OCI-LY7 (cell line): Measurements from ENCODE around the gene TTC24. TPM values are rescaled to one million over a fixed set of nuclear protein-coding genes. Genes with fewer than 3 reads are reported as not detected.
"Not testable (repeated sequence)": the region's sequence is repeated elsewhere in the genome, so short reads cannot be mapped to it uniquely, and the experiment has no call there.

Source experiments
- BruUV-seq: library from RNA; stranded (reverse); fragments of 400-500 nt; replicated peaks from 2 replicates; lab custom pipeline; 2021; lab: Mats Ljungman, UMichigan
- CTCF ChIA-PET: fragments of 300-600 bp; sonication (Branson Sonifier 250); formaldehyde crosslinking; loops from one replicate; lab custom pipeline; 2022; ENCODE audit warnings: antibody characterized with exemption; ENCODE audit not compliant: unreplicated experiment; lab: Charles Lee
- POLR2A ChIA-PET: fragments of 300-600 bp; sonication (Branson Sonifier 250); formaldehyde crosslinking; loops from one replicate; lab custom pipeline; 2022; ENCODE audit warnings: antibody characterized with exemption; lab: Charles Lee
- DNase-seq: peaks from one replicate; pipeline ENCODE4 v3.0.0-alpha.2; 2015; ENCODE audit warnings: low spot score
- H2AFZ ChIP-seq: fragments of 200-600 bp; sonication (generic), shearing (Covaris generic); 2 replicates; pipeline ENCODE4 v1.6.1; 2014; ENCODE audit warnings: mild to moderate bottlenecking, antibody characterized with exemption, low read length, moderate library complexity
- H3K27ac ChIP-seq: fragments of 200-600 bp; sonication (generic); 2 replicates; pipeline ENCODE4 v1.5.1; 2014; ENCODE audit warnings: mixed run types, low read depth, mild to moderate bottlenecking, moderate library complexity, low read length, inconsistent platforms; ENCODE audit not compliant: poor library complexity, severe bottlenecking
- H3K36me3 ChIP-seq: fragments of 200-600 bp; sonication (generic); 2 replicates; pipeline ENCODE4 v1.6.1; 2014; ENCODE audit warnings: mild to moderate bottlenecking, antibody characterized with exemption, low read length, moderate library complexity, mixed read lengths; ENCODE audit not compliant: insufficient read depth
- H3K4me1 ChIP-seq: fragments of 200-600 bp; sonication (generic); 2 replicates; pipeline ENCODE4 v1.5.1; 2014; ENCODE audit warnings: mild to moderate bottlenecking, low read length; ENCODE audit not compliant: insufficient read depth, poor library complexity, severe bottlenecking
- H3K4me2 ChIP-seq: fragments of 200-600 bp; sonication (generic); 2 replicates; pipeline ENCODE4 v1.6.1; 2014; ENCODE audit warnings: mild to moderate bottlenecking, low read length
- H3K4me3 ChIP-seq: fragments of 200-600 bp; sonication (generic); 2 replicates; pipeline ENCODE4 v1.5.1; 2014; ENCODE audit warnings: mild to moderate bottlenecking, low read depth, low read length; ENCODE audit not compliant: poor library complexity, severe bottlenecking
- H3K79me2 ChIP-seq: fragments of 200-600 bp; sonication (generic); 2 replicates; pipeline ENCODE4 v1.6.1; 2016; ENCODE audit warnings: low read depth, mild to moderate bottlenecking, low read length, moderate library complexity, mixed read lengths; ENCODE audit not compliant: insufficient read depth
- H3K9me2 ChIP-seq: fragments of 200-600 bp; sonication (generic); 2 replicates; pipeline ENCODE4 v1.6.1; 2016; ENCODE audit warnings: mild to moderate bottlenecking, low read length, mixed read lengths; ENCODE audit not compliant: insufficient read depth
- H3K9me3 ChIP-seq: fragments of 200-600 bp; sonication (generic); 2 replicates; pipeline ENCODE4 v1.6.1; 2014; ENCODE audit warnings: mild to moderate bottlenecking, mixed run types, low read length, mixed read lengths
- H4K20me1 ChIP-seq: fragments of 200-600 bp; sonication (generic); 2 replicates; pipeline ENCODE4 v1.6.1; 2014; ENCODE audit warnings: mild to moderate bottlenecking, antibody characterized with exemption, low read length, moderate library complexity, mixed read lengths; ENCODE audit not compliant: insufficient read depth
- CTCF ChIP-seq: fragments of 200-600 bp; sonication (generic); conservative IDR thresholded peaks from 2 replicates; pipeline ENCODE4 v1.5.1; 2014; ENCODE audit warnings: mild to moderate bottlenecking, antibody characterized with exemption, low read length, moderate library complexity, mixed read lengths
- EZH2phosphoT487 ChIP-seq: fragments of 200-600 bp; sonication (generic); IDR thresholded peaks from 2 replicates; pipeline ENCODE4 v1.6.1; 2018; ENCODE audit warnings: low read depth, borderline replicate concordance, mild to moderate bottlenecking, mixed run types, antibody characterized with exemption, low read length, moderate library complexity, mixed read lengths
- intact Hi-C: fragments of 100-400 bp; cut with micrococcal nuclease; formaldehyde crosslinking; loops from one replicate; pipeline ENCODE4 v1.10.0; 2022; ENCODE audit not compliant: unreplicated experiment
- total RNA-seq, 2 experiments: library from RNA; depleted of rRNA in 1 of 2; stranded (reverse); fragments of >200 nt in 1 of 2; shearing (Covaris generic) in 1 of 2; gene quantifications; 2 replicates each; pipeline ENCODE4 v1.2.3, GENCODE V29; 2014 to 2022

Gene TTC24
- total RNA-seq, 2 experiments from 2014 or later: 2.8 to 11.9 TPM

GRCh38 chr1:156608036-156608674 is 28.6 kb downstream of the TTC24 start:
- BruUV-seq: no TSS peak
- TF ChIP-seq CTCF (peak; percentile 91), EZH2phosphoT487 (no peak)
- no peak overlapping the region for H3K4me3 ChIP-seq
- no peaks in the 10 kb centered on the region for H3K36me3 ChIP-seq
- H3K4me2 ChIP-seq: peak overlapping the region; percentile 19
- ChIA-PET POLR2A (interaction anchor here (0.9 kb wide), 2 partner anchors 17 to 162 kb away, joined by 3 read pairs; partner anchors contain the start of gene NAXE), CTCF (interaction anchor here (1.0 kb wide), 3 partner anchors 9 to 17 kb away, joined by 3 to 4 read pairs (median 3); no protein-coding TSS in a partner anchor)
- H2AFZ ChIP-seq: no peak overlapping the region
- peaks cover 25% of the 10 kb centered on the region for H3K4me1 ChIP-seq
- no peaks in the 10 kb centered on the region for H3K79me2 ChIP-seq
- DNase-seq: peak; percentile 87
- H3K27ac ChIP-seq: no peak overlapping the region
- H3K9me2 ChIP-seq: no peaks in the 10 kb centered on the region
- no peaks in the 10 kb centered on the region for H4K20me1 ChIP-seq
- no peaks in the 10 kb centered on the region for H3K9me3 ChIP-seq
- intact Hi-C loops: loop anchor here (1.0 to 2.0 kb wide), 5 partner anchors 24 to 223 kb away; no protein-coding TSS in a partner anchor

- Histone ChIP-seq H3K9me3 (no peaks in the 10 kb centered on the region), H3K4me2 (peak overlapping the region; percentile 19), H2AFZ (no peak overlapping the region), H3K79me2 (no peaks in the 10 kb centered on the region), H3K4me1 (peaks cover 24% of the 10 kb centered on the region), H3K4me3 (no peak overlapping the region), H3K27ac (no peak overlapping the region), H4K20me1 (no peaks in the 10 kb centered on the region), H3K36me3 (no peaks in the 10 kb centered on the region), H3K9me2 (no peaks in the 10 kb centered on the region)
- ChIA-PET CTCF (interaction anchor here (1.0 kb wide), 2 partner anchors 10 to 11 kb away, joined by 3 to 4 read pairs; no protein-coding TSS in a partner anchor), POLR2A (interaction anchor here (0.9 kb wide), 2 partner anchors 18 to 163 kb away, joined by 3 read pairs; partner anchors contain the start of gene NAXE)
- BruUV-seq: no TSS peak
- peak; percentile 78 for DNase-seq
- peak; percentile 92 for TF ChIP-seq CTCF
- TF ChIP-seq EZH2phosphoT487: no peak
- intact Hi-C loops: loop anchor here (1.0 to 2.0 kb wide), 5 partner anchors 25 to 224 kb away; no protein-coding TSS in a partner anchor
Observed at GRCh38 chr1:156608981-156609380, 29.5 kb downstream of the TTC24 start.

GRCh38 chr1:156610072-156610471 is 30.5 kb downstream of the TTC24 start:
- intact Hi-C loops, H2AFZ ChIP-seq, H3K4me2 ChIP-seq, H3K79me2 ChIP-seq, H3K4me3 ChIP-seq, H3K9me2 ChIP-seq, H3K36me3 ChIP-seq, H4K20me1 ChIP-seq, POLR2A ChIA-PET, H3K9me3 ChIP-seq, DNase-seq, BruUV-seq, H3K27ac ChIP-seq, CTCF ChIA-PET: not testable (repeated sequence)
- peaks cover 24% of the 10 kb centered on the region for H3K4me1 ChIP-seq
